HG02623 (cell line): ENCODE data around the gene USH1C.

Experiments
- ATAC-seq: cut with Tn5 transposase; IDR thresholded peaks from one replicate; pipeline ENCODE4 v1.9.1; 2021; ENCODE audit warnings: moderate library complexity; ENCODE audit not compliant: unreplicated experiment

USH1C gene

GRCh38 chr11:17528906-17529843 is 15.0 kb downstream of the USH1C start:
- no peak for ATAC-seq

- peak; percentile 61 for ATAC-seq
Observed at GRCh38 chr11:17528181-17528691, 16.0 kb downstream of the USH1C start.

- ATAC-seq: no peak
Observed at GRCh38 chr11:17527628-17527995, 16.6 kb downstream of the USH1C start.

GRCh38 chr11:17526931-17527627 is 17.1 kb downstream of the USH1C start:
- ATAC-seq: no peak

GRCh38 chr11:17526326-17526725 is 17.9 kb downstream of the USH1C start:
- ATAC-seq: no peak

GRCh38 chr11:17525570-17525969 is 18.6 kb downstream of the USH1C start:
- ATAC-seq: no peak

- no peak for ATAC-seq
Observed at GRCh38 chr11:17524221-17524620, 20.0 kb downstream of the USH1C start.

- no peak for ATAC-seq
Observed at GRCh38 chr11:17522655-17523054, 21.6 kb downstream of the USH1C start.

- no peak for ATAC-seq
Observed at GRCh38 chr11:17521106-17521900, 22.9 kb downstream of the USH1C start.

GRCh38 chr11:17519061-17519885 is 24.9 kb downstream of the USH1C start:
- ATAC-seq: no peak

- no peak for ATAC-seq
Observed at GRCh38 chr11:17518366-17518765, 25.9 kb downstream of the USH1C start.

GRCh38 chr11:17517186-17517585 is 27.0 kb downstream of the USH1C start:
- ATAC-seq: no peak

GRCh38 chr11:17516551-17517150 is 27.6 kb downstream of the USH1C start:
- ATAC-seq: no peak

GRCh38 chr11:17515443-17516176 is 28.6 kb downstream of the USH1C start:
- ATAC-seq: no peak

- ATAC-seq: no peak
Observed at GRCh38 chr11:17514476-17514875, 29.7 kb downstream of the USH1C start.

- ATAC-seq: no peak
Observed at GRCh38 chr11:17513853-17514252, 30.4 kb downstream of the USH1C start.

GRCh38 chr11:17512101-17512500 is 32.1 kb downstream of the USH1C start:
- no peak for ATAC-seq

- no peak for ATAC-seq
Observed at GRCh38 chr11:17511571-17511970, 32.6 kb downstream of the USH1C start.

- no peak for ATAC-seq
Observed at GRCh38 chr11:17510507-17511206, 33.6 kb downstream of the USH1C start.
